Stimulated activated CD4-positive, alpha-beta T cell treated with anti-CD3 and anti-CD28 coated beads, Interleukin-4, amount 100 ng/mL, for 24 hours (primary cell): ENCODE measurements around the gene HOXA3.

Experiments used
- DNase-seq: peaks from one replicate; pipeline ENCODE4 v3.0.0-alpha.2; 2020

The HOXA3 gene

GRCh38 chr7:27111751-27112277 lies 40.6 kb downstream of the HOXA3 start:
- DNase-seq, result no peak

GRCh38 chr7:27111042-27111750 lies 41.2 kb downstream of the HOXA3 start:
- DNase-seq, result no peak

GRCh38 chr7:27110186-27111031 lies 42.0 kb downstream of the HOXA3 start:
- DNase-seq, result no peak

GRCh38 chr7:27109466-27110185 lies 42.8 kb downstream of the HOXA3 start:
- DNase-seq, result no peak

- DNase-seq, result no peak
Observed at GRCh38 chr7:27108390-27109127, 43.8 kb downstream of the HOXA3 start.

GRCh38 chr7:27107391-27108381 lies 44.7 kb downstream of the HOXA3 start:
- no peak for DNase-seq

- no peak for DNase-seq
Observed at GRCh38 chr7:27106901-27107240, 45.5 kb downstream of the HOXA3 start.

- DNase-seq, result no peak
Observed at GRCh38 chr7:27106181-27106900, 46.0 kb downstream of the HOXA3 start.

- no peak for DNase-seq
Observed at GRCh38 chr7:27105301-27106031, 46.9 kb downstream of the HOXA3 start.

- no peak for DNase-seq
Observed at GRCh38 chr7:27104341-27105058, 47.9 kb downstream of the HOXA3 start.

- DNase-seq, result no peak
Observed at GRCh38 chr7:27103489-27104226, 48.7 kb downstream of the HOXA3 start.

GRCh38 chr7:27102581-27103442 lies 49.6 kb downstream of the HOXA3 start, which contains the start of gene HOXA2:
TSS of gene HOXA2 (minus strand) at chr7:27102683. CDS start at chr7:27102500, 183 bp downstream.
- DNase-seq, result no peak

GRCh38 chr7:27101957-27102580 lies 50.3 kb downstream of the HOXA3 start:
- DNase-seq, result no peak

GRCh38 chr7:27101171-27101956 lies 51.0 kb downstream of the HOXA3 start:
- DNase-seq, result no peak

GRCh38 chr7:27100694-27101170 lies 51.7 kb downstream of the HOXA3 start:
- DNase-seq, result no peak
